Spleen (tissue), 11 donors: ENCODE measurements around the gene GRP. TPM values are rescaled to one million over a fixed set of nuclear protein-coding genes. Genes with fewer than 3 reads are reported as not detected.

Experiments
- DNase-seq: peaks from one replicate; pipeline ENCODE4 v3.0.0-alpha.2; 2020
- H3K27ac ChIP-seq, 8 donors: fragments of 200-600 bp; sonication (generic) in 7 of 8; 1 replicate in 4 of 8; 2 replicates in 4 of 8; pipeline versions ENCODE4 v1.5.0 to v1.8.0; 2016 to 2021; ENCODE audit warnings: inconsistent platforms in 4 of 8, mild to moderate bottlenecking in 4 of 8, moderate library complexity in 1 of 8
- H3K27me3 ChIP-seq, 7 donors: fragments of 200-600 bp; sonication (generic) in 6 of 7; replicated peaks in 1 of 7; 1 replicate in 4 of 7; 2 replicates in 3 of 7; pipeline versions ENCODE4 v1.5.0 to v1.8.0; 2016 to 2021; ENCODE audit warnings: inconsistent platforms in 3 of 7, mild to moderate bottlenecking in 1 of 7
- H3K36me3 ChIP-seq, 6 donors: fragments of 200-600 bp; sonication (generic) in 5 of 6; 1 replicate in 4 of 6; 2 replicates in 2 of 6; pipeline versions ENCODE4 v1.5.0 to v1.8.0; 2016 to 2021; ENCODE audit warnings: inconsistent platforms in 2 of 6
- H3K4me1 ChIP-seq, 6 donors: fragments of 200-600 bp; sonication (generic) in 5 of 6; 1 replicate in 3 of 6; 2 replicates in 3 of 6; pipeline versions ENCODE4 v1.5.0 to v1.8.0; 2016 to 2021; ENCODE audit warnings: inconsistent platforms in 3 of 6
- H3K4me3 ChIP-seq, 8 donors: fragments of 200-600 bp; sonication (generic) in 7 of 8; 1 replicate in 4 of 8; 2 replicates in 4 of 8; pipeline versions ENCODE4 v1.5.0 to v1.8.0; 2016 to 2021; ENCODE audit warnings: inconsistent platforms in 4 of 8, mild to moderate bottlenecking in 4 of 8, moderate library complexity in 2 of 8
- H3K9me3 ChIP-seq, 8 donors: fragments of 200-600 bp; sonication (generic) in 7 of 8; 1 replicate in 4 of 8; 2 replicates in 4 of 8; pipeline versions ENCODE4 v1.5.0 to v1.8.0; 2016 to 2021; ENCODE audit warnings: inconsistent platforms in 4 of 8
- POLR2A ChIP-seq, 3 donors: fragments of 450-650 bp; IDR thresholded peaks; one replicate each; pipeline ENCODE4 v1.5.1; 2017; ENCODE audit warnings: antibody characterized with exemption in 3 of 3, mild to moderate bottlenecking in 1 of 3
- POLR2AphosphoS5 ChIP-seq, 3 donors: sonication (generic); formaldehyde crosslinking; IDR thresholded peaks; one replicate each; pipeline ENCODE4 v1.5.1; 2017; ENCODE audit warnings: antibody characterized with exemption in 3 of 3
- WGBS, 5 donors: extraction: QIAGEN DNeasy Blood & Tissue Kit in 3 of 5; methylation state at CpG; one replicate each; pipeline versions ENCODE4 v1.1.5 to v1.1.7; 2013 to 2018; 5-methylcytosine and 5-hydroxymethylcytosine counted together
- intact Hi-C: fragments of 100-400 bp; cut with DNase I; formaldehyde crosslinking; loops from one replicate; pipeline ENCODE4 v1.15.0; 2023; ENCODE audit warnings: low total_unique reads
- polyA plus RNA-seq, 3 donors: library from polyadenylated mRNA; stranded (reverse); fragments of 200-250 nt; gene quantifications; one replicate each; pipeline ENCODE4 v1.2.1, GENCODE V29; 2013
- total RNA-seq, 7 donors: library from RNA; depleted of rRNA in 3 of 7; stranded (reverse); fragments of >200 nt in 3 of 7; fragmentation: NEBNext Ultra II Directional in 4 of 7; extraction: Animal tissue kit (Norgen Biotek cat#: 25700) in 4 of 7; gene quantifications; one replicate each; pipeline versions ENCODE4 v1.1.0 to v1.2.1, GENCODE V29; 2016 to 2021
- TF ChIP-seq, protein P1 (sequence below), 11 experiments: fragments of 200-600 bp in 7 of 11; fragments of 450-650 bp in 4 of 11; sonication (generic) in 4 of 11; IDR thresholded peaks in 8 of 11; conservative IDR thresholded peaks in 3 of 11; 1 replicate in 7 of 11; 2 replicates in 4 of 11; pipeline versions ENCODE4 v1.4.0 to v1.8.0; 2016 to 2021; ENCODE audit warnings: antibody characterized with exemption in 11 of 11, inconsistent platforms in 4 of 11, mild to moderate bottlenecking in 1 of 11
- donor health status: healthy with polysubstance abuse.
- donor health status: DM: no; HTN: no; CAD: no; lungs with moderate emphysema.
- donor health status: DM: no; HTN: no; CAD: no.
- donor health status: Bipolar disorder and iron deficiency.
- donor health status: healthy.
- donor health status: DM: no; HTN: no; CAD: no.
- donor health status: DM: yes; HTN: yes; CAD: no.

The GRP gene
- total and polyA plus RNA-seq, 10 donors = not detected

DNA sequence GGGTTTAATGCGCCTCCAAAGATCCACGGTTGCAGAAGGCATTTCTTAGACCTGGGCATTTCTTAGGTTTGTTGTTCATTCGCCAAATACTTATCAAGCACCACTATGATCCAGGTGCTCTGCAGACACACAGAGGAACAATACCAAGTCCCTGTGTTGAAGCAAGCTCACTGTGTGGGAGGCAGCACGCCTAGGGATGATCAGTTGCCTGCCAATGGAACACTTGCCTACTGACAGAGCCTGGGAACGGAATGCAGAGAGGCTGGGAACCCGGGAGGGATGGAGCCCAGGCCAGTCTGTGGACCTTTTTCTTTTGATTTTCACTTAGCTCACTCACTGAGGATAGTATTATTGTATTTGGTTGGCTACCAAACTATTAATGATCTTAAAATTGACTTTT, 1.9 kb upstream of the GRP start:
- WGBS, 5 donors = 72 to 82% (median 73%) methylated on average over 6 of the region's 6 CpGs
- Histone ChIP-seq H3K27me3 (peaks cover 0 to 92% (median 29%) of the 10 kb centered on the region in 7 donors), H3K9me3 (no peaks in the 10 kb centered on the region)

DNA sequence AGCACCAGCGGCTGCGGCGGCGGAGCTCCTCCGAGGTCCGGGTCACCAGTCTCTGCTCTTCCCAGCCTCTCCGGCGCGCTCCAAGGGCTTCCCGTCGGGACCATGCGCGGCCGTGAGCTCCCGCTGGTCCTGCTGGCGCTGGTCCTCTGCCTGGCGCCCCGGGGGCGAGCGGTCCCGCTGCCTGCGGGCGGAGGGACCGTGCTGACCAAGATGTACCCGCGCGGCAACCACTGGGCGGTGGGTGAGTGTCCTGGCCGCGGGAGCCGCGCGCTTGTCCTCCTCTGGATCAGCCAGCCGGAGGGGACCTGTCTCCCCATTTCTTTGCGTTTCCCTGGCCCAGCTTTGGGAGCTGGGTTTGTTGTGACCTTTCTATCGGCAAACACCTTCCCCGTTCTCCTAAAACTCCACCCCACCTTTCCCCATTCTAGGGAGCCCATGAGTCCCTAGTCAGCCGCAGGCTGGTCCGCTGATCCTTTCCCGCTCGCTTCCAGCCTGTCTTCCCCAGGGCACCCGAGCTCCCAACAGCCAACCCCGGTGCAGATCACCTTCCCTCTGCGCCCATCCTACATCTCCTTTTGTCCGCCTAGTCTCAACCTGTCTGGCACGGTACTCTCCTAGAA, 316 bp downstream of the GRP start:
- intact Hi-C loops = no loop called here
- Histone ChIP-seq H3K4me3 (peak overlapping the region in 1 of 8 donors; percentile 19), H3K27ac (no peak overlapping the region), H3K27me3 (peaks cover 0 to 84% (median 29%) of the 10 kb centered on the region in 7 donors), H3K9me3 (no peaks in the 10 kb centered on the region), H3K36me3 (no peaks in the 10 kb centered on the region), H3K4me1 (peaks cover 0 to 19% (median 16%) of the 10 kb centered on the region in 6 donors)
- 5 to 7% (median 6%) methylated on average over 31 to 46 of the region's 46 CpGs for WGBS, 5 donors
- DNase-seq = no peak
- TF ChIP-seq POLR2A (IDR thresholded peaks at IDR 0.05) (no peak), POLR2AphosphoS5 (IDR thresholded peaks at IDR 0.05) (no peak)
- TF ChIP-seq, protein P1, sequence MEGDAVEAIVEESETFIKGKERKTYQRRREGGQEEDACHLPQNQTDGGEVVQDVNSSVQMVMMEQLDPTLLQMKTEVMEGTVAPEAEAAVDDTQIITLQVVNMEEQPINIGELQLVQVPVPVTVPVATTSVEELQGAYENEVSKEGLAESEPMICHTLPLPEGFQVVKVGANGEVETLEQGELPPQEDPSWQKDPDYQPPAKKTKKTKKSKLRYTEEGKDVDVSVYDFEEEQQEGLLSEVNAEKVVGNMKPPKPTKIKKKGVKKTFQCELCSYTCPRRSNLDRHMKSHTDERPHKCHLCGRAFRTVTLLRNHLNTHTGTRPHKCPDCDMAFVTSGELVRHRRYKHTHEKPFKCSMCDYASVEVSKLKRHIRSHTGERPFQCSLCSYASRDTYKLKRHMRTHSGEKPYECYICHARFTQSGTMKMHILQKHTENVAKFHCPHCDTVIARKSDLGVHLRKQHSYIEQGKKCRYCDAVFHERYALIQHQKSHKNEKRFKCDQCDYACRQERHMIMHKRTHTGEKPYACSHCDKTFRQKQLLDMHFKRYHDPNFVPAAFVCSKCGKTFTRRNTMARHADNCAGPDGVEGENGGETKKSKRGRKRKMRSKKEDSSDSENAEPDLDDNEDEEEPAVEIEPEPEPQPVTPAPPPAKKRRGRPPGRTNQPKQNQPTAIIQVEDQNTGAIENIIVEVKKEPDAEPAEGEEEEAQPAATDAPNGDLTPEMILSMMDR (IDR thresholded peaks at IDR 0.05 in 8 of 11, conservative IDR thresholded peaks at IDR 0.05 in 3 of 11) = no peak

More for the DNA sequence above, 1.9 kb upstream of the GRP start:
- Histone ChIP-seq H3K36me3 (no peaks in the 10 kb centered on the region), H3K4me3 (no peak overlapping the region), H3K4me1 (peaks cover 0 to 19% (median 16%) of the 10 kb centered on the region in 6 donors), H3K27ac (no peak overlapping the region)
- no peak for DNase-seq
- TF ChIP-seq POLR2A (IDR thresholded peaks at IDR 0.05) = no peak
- TF ChIP-seq, protein P1 (IDR thresholded peaks at IDR 0.05 in 8 of 11, conservative IDR thresholded peaks at IDR 0.05 in 3 of 11) = no peak
- TF ChIP-seq POLR2AphosphoS5 (IDR thresholded peaks at IDR 0.05) = no peak
- intact Hi-C loops = no loop called here

DNA sequence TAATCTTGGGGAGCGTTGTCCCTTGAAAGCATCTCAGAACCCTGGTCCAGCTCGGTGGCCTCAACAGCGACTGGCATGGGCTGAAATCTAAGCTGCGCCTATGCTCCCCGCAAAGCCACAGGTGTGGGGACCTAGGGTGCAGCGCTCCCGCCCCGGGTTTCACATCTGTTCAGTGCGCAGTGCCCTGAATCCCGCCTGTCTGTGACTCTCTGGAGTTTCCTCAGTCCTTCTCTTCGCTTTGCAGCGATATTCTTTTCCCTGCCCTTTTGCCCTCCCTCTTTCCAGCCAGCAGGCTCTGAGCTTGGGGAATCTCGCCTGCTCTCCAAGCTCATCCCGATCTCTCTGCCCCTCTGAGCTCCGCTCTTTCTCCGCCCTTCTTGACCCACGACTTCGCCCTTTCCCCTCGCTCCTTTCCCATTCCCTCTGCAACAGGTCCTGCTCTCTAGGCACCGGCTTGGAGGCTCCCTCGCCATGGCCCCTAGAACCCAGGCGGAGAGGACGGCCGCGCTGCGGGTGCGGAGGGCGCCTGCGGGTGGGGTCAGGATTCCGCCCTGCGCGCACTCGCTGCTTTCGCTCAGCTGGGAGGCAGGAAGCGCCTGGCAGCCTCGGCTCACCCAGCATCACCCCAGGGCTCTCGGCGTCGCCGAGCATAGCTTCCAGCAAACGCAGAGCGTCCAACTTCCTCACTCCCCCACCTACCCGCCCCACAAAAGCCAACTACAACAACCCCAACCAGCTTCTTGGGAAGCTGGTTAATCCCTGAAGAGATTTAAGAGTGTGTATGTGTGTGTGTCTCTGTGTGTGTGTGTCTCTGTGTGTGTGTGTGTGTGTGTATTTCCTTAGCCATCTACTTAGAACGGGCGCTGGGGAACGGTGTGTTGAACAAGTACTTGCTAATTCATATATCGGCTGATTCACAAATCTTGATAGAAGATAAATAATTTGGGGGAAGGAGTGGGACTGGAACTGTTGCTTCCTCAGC, 1.1 kb downstream of the GRP start:
- no peaks in the 10 kb centered on the region for H3K9me3 ChIP-seq
- no peak for DNase-seq
- intact Hi-C loops = no loop called here
- H3K4me3 ChIP-seq = peak overlapping the region in 1 of 8 donors; percentile 40
- no peaks in the 10 kb centered on the region for H3K36me3 ChIP-seq
- peaks cover 0 to 19% (median 16%) of the 10 kb centered on the region in 6 donors for H3K4me1 ChIP-seq
- no peak overlapping the region for H3K27ac ChIP-seq
- 4 to 7% (median 5%) methylated on average over 33 to 47 of the region's 47 CpGs for WGBS, 5 donors
- peaks cover 0 to 79% (median 29%) of the 10 kb centered on the region in 7 donors for H3K27me3 ChIP-seq
- TF ChIP-seq POLR2AphosphoS5 (IDR thresholded peaks at IDR 0.05) (no peak), POLR2A (IDR thresholded peaks at IDR 0.05) (no peak)
- TF ChIP-seq, protein P1 (IDR thresholded peaks at IDR 0.05 in 8 of 11, conservative IDR thresholded peaks at IDR 0.05 in 3 of 11) = no peak

DNA sequence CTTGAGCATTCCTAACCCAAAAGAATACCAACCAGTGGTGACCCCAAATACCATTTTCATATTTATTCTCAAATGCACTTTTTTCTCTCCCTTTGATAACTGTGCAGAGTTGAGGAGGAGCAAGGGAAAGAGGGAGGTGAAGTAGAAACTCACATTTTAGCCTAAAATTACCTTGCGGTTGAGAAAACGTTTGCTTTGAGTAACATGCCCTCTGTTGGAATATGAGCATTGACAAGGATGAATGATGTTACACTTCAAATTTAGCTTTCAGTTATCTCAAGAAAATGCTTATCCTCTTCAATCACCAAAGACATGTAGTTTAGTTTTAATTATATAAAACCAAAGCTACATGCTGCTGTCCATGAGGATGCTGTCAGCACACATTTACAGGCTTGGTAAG, 2.4 kb downstream of the GRP start:
- Histone ChIP-seq H3K4me3 (no peak overlapping the region), H3K4me1 (peaks cover 0 to 19% (median 16%) of the 10 kb centered on the region in 6 donors), H3K27ac (no peak overlapping the region), H3K27me3 (peaks cover 0 to 66% (median 29%) of the 10 kb centered on the region in 7 donors), H3K9me3 (no peaks in the 10 kb centered on the region), H3K36me3 (no peaks in the 10 kb centered on the region)
- TF ChIP-seq POLR2A (IDR thresholded peaks at IDR 0.05) (no peak), POLR2AphosphoS5 (IDR thresholded peaks at IDR 0.05) (no peak)
- TF ChIP-seq, protein P1 (IDR thresholded peaks at IDR 0.05 in 8 of 11, conservative IDR thresholded peaks at IDR 0.05 in 3 of 11) = no peak
- intact Hi-C loops = no loop called here
- DNase-seq = no peak
- 64 to 87% (median 82%) methylated on average over 2 of the region's 2 CpGs for WGBS, 5 donors
